GM19324 (cell line): ENCODE measurements around the gene EIF2S3.

Experiments
- ATAC-seq: cut with Tn5 transposase; IDR thresholded peaks from one replicate; pipeline ENCODE4 v1.9.1; 2021; ENCODE audit warnings: mild to moderate bottlenecking, moderate library complexity; ENCODE audit not compliant: unreplicated experiment, low FRiP score

EIF2S3 gene

DNA sequence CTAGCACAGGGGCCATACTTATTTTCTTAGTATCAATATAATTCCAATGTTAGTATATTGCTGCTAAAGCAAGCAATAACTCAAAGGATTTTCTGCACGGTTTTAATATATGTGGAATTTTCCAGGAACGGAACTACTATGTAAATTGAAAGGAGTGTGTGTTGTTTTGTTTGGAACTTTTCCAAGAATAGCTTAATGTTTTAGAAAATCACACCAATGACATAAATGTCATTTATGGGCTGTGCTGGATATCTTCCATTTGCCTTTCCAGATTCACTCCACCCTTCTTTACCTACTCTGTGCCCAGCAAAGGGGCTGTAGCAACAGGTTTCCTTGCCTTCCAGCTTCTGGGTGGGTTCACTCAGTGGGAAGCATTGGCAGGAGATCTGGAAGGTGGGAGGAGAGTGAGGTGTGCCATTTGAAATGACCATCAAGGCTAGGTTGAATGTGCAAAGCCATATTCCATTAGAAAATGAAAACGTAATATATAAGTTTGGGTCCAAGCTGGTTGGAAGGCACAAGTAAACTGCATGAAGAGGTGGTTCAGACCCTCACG, 69.6 kb downstream of the EIF2S3 start:
- no peak for ATAC-seq

DNA sequence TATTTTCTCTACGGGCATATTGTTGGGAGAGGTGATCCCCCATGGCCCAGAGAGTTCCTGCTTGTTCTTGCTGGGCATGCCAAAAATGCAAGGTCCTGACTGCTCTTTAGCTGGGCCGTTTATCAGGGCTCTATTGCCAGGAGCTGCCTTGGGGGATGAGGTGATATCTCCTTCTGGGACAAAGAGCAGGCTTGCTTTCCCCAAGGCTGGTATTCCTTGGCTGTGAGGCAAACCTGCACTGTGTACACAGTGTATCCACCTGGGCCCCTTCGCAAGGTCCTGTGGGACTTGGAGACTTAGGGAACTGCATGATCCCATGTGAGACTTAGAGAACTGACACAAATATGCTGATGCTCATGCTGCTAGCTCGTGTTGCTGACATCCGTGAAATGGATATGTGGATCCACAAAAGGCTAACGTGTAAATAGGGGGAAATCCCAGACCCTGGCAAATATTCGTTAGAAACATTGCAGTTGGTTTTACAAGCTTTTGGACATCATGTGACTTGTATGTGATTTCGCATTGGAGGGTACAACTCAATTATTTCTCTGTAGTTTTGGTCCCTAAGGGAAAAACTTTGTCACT, 70.4 kb downstream of the EIF2S3 start:
- no peak for ATAC-seq
